Measurements from ENCODE around the gene PSPH. TPM values are rescaled to one million over a fixed set of nuclear protein-coding genes. Genes with fewer than 3 reads are reported as not detected.

The PSPH gene
- total RNA-seq, 1 donor from 2014 or later: 10.1 TPM

DNA sequence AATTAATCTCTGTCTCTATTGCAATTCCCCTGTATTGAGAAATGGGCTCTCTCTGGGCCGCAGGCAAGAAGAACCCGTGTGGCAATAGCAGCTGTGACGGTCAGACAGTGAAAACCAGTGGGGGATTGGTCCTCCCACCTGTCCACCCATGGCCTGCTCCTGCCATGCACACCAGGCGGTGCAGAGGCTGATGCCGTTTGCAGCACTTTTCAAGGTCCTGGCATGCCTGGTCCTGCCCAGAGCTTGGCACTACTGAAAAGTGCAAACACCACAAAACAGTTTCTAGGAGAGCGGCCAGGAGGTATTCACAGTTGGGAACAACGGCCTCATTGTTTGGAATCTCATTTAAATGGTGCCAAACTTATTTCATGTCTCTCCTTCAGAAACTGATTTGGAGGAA lies 41.5 kb downstream of the PSPH start:
- TF ChIP-seq, protein P1, sequence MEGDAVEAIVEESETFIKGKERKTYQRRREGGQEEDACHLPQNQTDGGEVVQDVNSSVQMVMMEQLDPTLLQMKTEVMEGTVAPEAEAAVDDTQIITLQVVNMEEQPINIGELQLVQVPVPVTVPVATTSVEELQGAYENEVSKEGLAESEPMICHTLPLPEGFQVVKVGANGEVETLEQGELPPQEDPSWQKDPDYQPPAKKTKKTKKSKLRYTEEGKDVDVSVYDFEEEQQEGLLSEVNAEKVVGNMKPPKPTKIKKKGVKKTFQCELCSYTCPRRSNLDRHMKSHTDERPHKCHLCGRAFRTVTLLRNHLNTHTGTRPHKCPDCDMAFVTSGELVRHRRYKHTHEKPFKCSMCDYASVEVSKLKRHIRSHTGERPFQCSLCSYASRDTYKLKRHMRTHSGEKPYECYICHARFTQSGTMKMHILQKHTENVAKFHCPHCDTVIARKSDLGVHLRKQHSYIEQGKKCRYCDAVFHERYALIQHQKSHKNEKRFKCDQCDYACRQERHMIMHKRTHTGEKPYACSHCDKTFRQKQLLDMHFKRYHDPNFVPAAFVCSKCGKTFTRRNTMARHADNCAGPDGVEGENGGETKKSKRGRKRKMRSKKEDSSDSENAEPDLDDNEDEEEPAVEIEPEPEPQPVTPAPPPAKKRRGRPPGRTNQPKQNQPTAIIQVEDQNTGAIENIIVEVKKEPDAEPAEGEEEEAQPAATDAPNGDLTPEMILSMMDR (IDR thresholded peaks at IDR 0.05): no peak
- no peaks in the 10 kb centered on the region for H3K9me3 ChIP-seq
- ATAC-seq (no peak), DNase-seq (no peak)
- peaks cover 11% of the 10 kb centered on the region for H3K36me3 ChIP-seq
- no peaks in the 10 kb centered on the region for H3K27me3 ChIP-seq
- intact Hi-C loops (cut with DNase I): no loop called here
- no peak overlapping the region for H3K27ac ChIP-seq
- H3K4me1 ChIP-seq: no peaks in the 10 kb centered on the region
- no peak overlapping the region for H3K4me3 ChIP-seq

DNA sequence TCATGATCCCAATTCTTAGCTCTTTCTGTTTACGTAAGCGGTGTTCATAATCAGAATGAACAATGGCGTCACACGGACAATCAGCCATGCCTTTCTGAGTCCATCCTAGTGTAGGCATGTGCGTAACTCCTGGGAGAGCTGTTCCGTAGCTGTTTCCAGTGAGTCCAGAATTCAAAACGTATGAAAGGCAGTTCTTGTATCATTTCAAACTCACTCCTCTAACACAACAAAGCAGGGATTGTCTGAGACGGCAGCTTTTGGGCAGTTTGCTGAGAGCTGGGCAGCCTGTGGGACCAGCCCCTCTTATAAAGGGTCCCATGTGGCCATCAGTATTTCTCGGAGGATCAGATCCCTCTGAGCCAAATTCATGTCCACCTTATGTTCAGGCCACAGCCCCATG lies 43.4 kb downstream of the PSPH start:
- no peaks in the 10 kb centered on the region for H3K27me3 ChIP-seq
- DNase-seq (no peak), ATAC-seq (no peak)
- intact Hi-C loops (cut with DNase I): no loop called here
- no peak overlapping the region for H3K27ac ChIP-seq
- H3K36me3 ChIP-seq: no peaks in the 10 kb centered on the region
- TF ChIP-seq, protein P1 (IDR thresholded peaks at IDR 0.05): no peak
- no peaks in the 10 kb centered on the region for H3K9me3 ChIP-seq
- H3K4me3 ChIP-seq: no peak overlapping the region
- H3K4me1 ChIP-seq: no peaks in the 10 kb centered on the region

DNA sequence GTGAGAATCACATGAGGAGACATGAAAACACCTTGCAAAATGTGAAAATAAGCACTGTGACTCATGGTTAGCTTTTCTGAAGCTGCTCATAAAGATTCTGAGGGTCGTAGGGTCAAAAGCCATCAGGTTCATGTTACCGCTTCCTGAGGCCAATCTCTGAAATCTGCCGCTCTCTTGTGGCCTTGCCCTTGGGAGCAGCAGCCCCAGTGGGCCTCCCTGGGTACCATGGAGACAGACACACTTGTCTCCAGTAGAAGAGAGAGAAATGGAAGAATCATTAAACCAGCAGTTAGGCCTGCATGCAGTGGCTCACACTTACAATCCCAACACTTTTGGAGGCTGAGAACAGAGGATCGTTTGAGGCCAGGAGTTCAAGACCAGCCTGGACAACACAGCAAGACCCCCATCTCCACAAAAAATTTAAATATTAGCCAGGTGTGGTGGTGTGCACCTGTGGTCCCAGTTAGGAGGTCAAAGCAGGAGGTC lies 44.0 kb downstream of the PSPH start:
- TF ChIP-seq, protein P1 (IDR thresholded peaks at IDR 0.05): no peak
- no peaks in the 10 kb centered on the region for H3K36me3 ChIP-seq
- H3K9me3 ChIP-seq: no peaks in the 10 kb centered on the region
- H3K27me3 ChIP-seq: no peaks in the 10 kb centered on the region
- intact Hi-C loops (cut with DNase I): no loop called here
- ATAC-seq (no peak), DNase-seq (no peak)
- no peak overlapping the region for H3K4me3 ChIP-seq
- H3K4me1 ChIP-seq: no peaks in the 10 kb centered on the region
- no peak overlapping the region for H3K27ac ChIP-seq

DNA sequence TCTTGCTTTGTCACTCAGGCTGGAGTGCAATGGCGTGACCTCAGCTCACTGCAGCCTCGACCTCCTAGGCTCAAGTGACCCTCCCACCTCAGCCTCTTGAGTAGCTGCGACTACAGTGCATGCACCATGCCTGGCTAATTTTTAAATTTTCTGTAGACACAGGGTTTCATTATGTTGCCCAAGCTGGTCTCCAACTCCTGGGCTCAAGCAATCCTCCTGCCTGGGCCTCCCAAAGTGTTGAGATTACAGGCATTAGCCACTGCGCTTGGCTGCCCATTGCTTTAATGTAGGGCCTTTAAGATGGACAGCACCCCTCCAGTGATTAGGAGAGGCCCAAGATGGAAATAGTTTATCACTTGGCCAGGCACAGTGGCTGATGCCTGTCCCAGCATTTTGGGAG lies 47.5 kb downstream of the PSPH start:
- Histone ChIP-seq H3K27ac (no peak overlapping the region), H3K4me1 (no peaks in the 10 kb centered on the region), H3K9me3 (no peaks in the 10 kb centered on the region), H3K27me3 (no peaks in the 10 kb centered on the region), H3K36me3 (peaks cover 9% of the 10 kb centered on the region), H3K4me3 (no peak overlapping the region)
- ATAC-seq (no peak), DNase-seq (no peak)
- TF ChIP-seq, protein P1 (IDR thresholded peaks at IDR 0.05): no peak
- intact Hi-C loops (cut with DNase I): loop anchor here (5.0 kb wide), 1 partner anchor 74 kb away; no protein-coding TSS in a partner anchor

DNA sequence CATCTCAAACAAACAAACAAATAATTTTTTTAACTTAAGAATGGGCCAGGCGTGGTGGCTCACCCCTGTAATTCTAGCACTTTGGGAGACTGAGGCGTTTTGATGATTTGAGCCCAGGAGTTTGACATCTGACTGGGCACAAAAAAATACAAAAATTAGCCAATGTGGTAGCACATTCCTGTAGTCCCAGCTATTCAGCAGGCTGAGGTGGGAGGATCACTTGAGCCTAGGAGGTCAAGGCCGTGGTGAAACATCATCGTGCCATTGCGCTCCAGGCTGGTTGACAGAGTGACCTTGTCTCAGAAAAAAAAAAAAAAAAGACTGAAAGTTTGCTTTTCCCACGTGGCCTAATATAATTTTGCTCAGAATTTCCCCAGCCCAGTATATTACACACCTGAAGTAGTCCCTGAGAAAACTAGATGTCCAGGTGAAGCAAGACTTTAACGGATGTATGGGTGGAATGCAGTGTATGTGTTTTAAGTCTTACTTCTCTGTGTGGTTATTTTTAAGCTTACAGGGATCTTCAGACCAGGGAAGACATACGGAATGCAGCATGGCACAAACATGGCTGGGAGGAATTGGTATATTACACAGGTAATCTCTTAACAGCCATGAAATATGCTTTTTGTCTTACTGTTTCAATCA lies 54.3 kb downstream of the PSPH start:
- ATAC-seq (no peak), DNase-seq (no peak)
- Histone ChIP-seq H3K9me3 (no peaks in the 10 kb centered on the region), H3K4me1 (no peaks in the 10 kb centered on the region), H3K4me3 (no peak overlapping the region), H3K27ac (no peak overlapping the region), H3K36me3 (peaks cover 65% of the 10 kb centered on the region), H3K27me3 (no peaks in the 10 kb centered on the region)
- TF ChIP-seq, protein P1 (IDR thresholded peaks at IDR 0.05): no peak
- intact Hi-C loops (cut with DNase I): no loop called here

Data from upper lobe of right lung (tissue), 1 donor.